Endometrium (tissue), 2 donors: Measurements from ENCODE around the gene MEIOB.
"Not testable (repeated sequence)": the region's sequence is repeated elsewhere in the genome, so short reads cannot be mapped to it uniquely, and the experiment has no call there.

Experiments used
- FAIRE-seq: peaks from 2 replicates; lab custom pipeline; 2012; peaks lifted over from hg19 to GRCh38; lab: Jason Lieb, UNC
- donor health status: control.
- donor health status: control.

Gene MEIOB

GRCh38 chr16:1876468-1876867 lies 4.5 kb upstream of the MEIOB start:
- FAIRE-seq: no peak

- FAIRE-seq: not testable (repeated sequence)
Observed at GRCh38 chr16:1876066-1876465, 4.1 kb upstream of the MEIOB start.

GRCh38 chr16:1874854-1875253 lies 2.9 kb upstream of the MEIOB start:
- FAIRE-seq: no peak

GRCh38 chr16:1870365-1871082 lies 1.4 kb downstream of the MEIOB start:
- no peak for FAIRE-seq

- no peak for FAIRE-seq
Observed at GRCh38 chr16:1865902-1866690, 5.9 kb downstream of the MEIOB start.

- peak; percentile 85 for FAIRE-seq
Observed at GRCh38 chr16:1863681-1864460, 8.1 kb downstream of the MEIOB start.

GRCh38 chr16:1862394-1862793 lies 9.6 kb downstream of the MEIOB start:
- FAIRE-seq: no peak

GRCh38 chr16:1861730-1862129 lies 10.2 kb downstream of the MEIOB start:
- no peak for FAIRE-seq

GRCh38 chr16:1859650-1860049 lies 12.3 kb downstream of the MEIOB start:
- no peak for FAIRE-seq

GRCh38 chr16:1858189-1858865 lies 13.6 kb downstream of the MEIOB start:
- no peak for FAIRE-seq

GRCh38 chr16:1857433-1858097 lies 14.4 kb downstream of the MEIOB start:
- FAIRE-seq: no peak

GRCh38 chr16:1851793-1852192 lies 20.2 kb downstream of the MEIOB start:
- FAIRE-seq: no peak

GRCh38 chr16:1850981-1851380 lies 21.0 kb downstream of the MEIOB start:
- no peak for FAIRE-seq

- FAIRE-seq: no peak
Observed at GRCh38 chr16:1846416-1846815, 25.5 kb downstream of the MEIOB start.

GRCh38 chr16:1845985-1846384 lies 26.0 kb downstream of the MEIOB start:
- FAIRE-seq: no peak

- no peak for FAIRE-seq
Observed at GRCh38 chr16:1839554-1839953, 32.4 kb downstream of the MEIOB start.

- no peak for FAIRE-seq
Observed at GRCh38 chr16:1834096-1834495, 37.9 kb downstream of the MEIOB start.

GRCh38 chr16:1832838-1833454 lies 39.0 kb downstream of the MEIOB start:
- FAIRE-seq: no peak

GRCh38 chr16:1831186-1832075 lies 40.5 kb downstream of the MEIOB start:
- FAIRE-seq: no peak

- FAIRE-seq: no peak
Observed at GRCh38 chr16:1830213-1830612, 41.8 kb downstream of the MEIOB start.
